ENCODE measurements around the gene PTGER4.

The PTGER4 gene

GRCh38 chr5:40652441-40653220 is 27.1 kb upstream of the PTGER4 start:
- peak overlapping the region in 1 of 2 experiments; percentile 52; a peak in 2 of 4 replicates for H3K4me3 ChIP-seq (ENCODE audit: low read depth in 1 of 2, low read length in 2 of 2)
- H4K20me1 ChIP-seq (ENCODE audit: insufficient read depth, low read length): no peaks in the 10 kb centered on the region
- no peaks in the 10 kb centered on the region for H3K9me3 ChIP-seq (ENCODE audit: insufficient read depth, low read length, severe bottlenecking)
- no peaks in the 10 kb centered on the region for H3K36me3 ChIP-seq (ENCODE audit: insufficient read depth, low read length)
- no peaks in the 10 kb centered on the region for H3K27me3 ChIP-seq (ENCODE audit: insufficient read depth, low read length, poor library complexity)
- peak overlapping the region; percentile 64 for H3K9ac ChIP-seq (ENCODE audit: low read depth, low read length)
- H3K79me2 ChIP-seq (ENCODE audit: insufficient read depth, low read length): peaks cover 50% of the 10 kb centered on the region
- DNase-seq (peak; percentile 71), ATAC-seq (ENCODE audit: insufficient read depth, low read depth) (peak; percentile 68)
- peak overlapping the region; percentile 86 for H3K27ac ChIP-seq (ENCODE audit: low read length)
- H2AFZ ChIP-seq (ENCODE audit: low read depth, low read length): peak overlapping the region; percentile 40; the same call in 1 of the 2 replicates
- peaks cover 76% of the 10 kb centered on the region for H3K4me1 ChIP-seq (ENCODE audit: insufficient read depth, low read length)
- H3K4me2 ChIP-seq (ENCODE audit: insufficient read depth, low read length): peak overlapping the region; percentile 59
- TF ChIP-seq EZH2 (IDR thresholded peaks at IDR 0.05; ENCODE audit: borderline replicate concordance, low read depth, low read length, severe bottlenecking): no peak
- peak; percentile 54 for TF ChIP-seq CTCF (IDR thresholded peaks at IDR 0.05; ENCODE audit: borderline replicate concordance, extremely low read depth, low read length, poor library complexity, severe bottlenecking)

GRCh38 chr5:40653221-40654022 is 26.3 kb upstream of the PTGER4 start:
- Histone ChIP-seq H3K4me1 (ENCODE audit: insufficient read depth, low read length) (peaks cover 77% of the 10 kb centered on the region), H3K9ac (ENCODE audit: low read depth, low read length) (peak overlapping the region; percentile 64), H3K4me3 (ENCODE audit: low read depth in 1 of 2, low read length in 2 of 2) (peak overlapping the region in 1 of 2 experiments; percentile 52; a peak in 3 of 4 replicates), H4K20me1 (ENCODE audit: insufficient read depth, low read length) (no peaks in the 10 kb centered on the region), H3K4me2 (ENCODE audit: insufficient read depth, low read length) (peak overlapping the region; percentile 59), H3K9me3 (ENCODE audit: insufficient read depth, low read length, severe bottlenecking) (no peaks in the 10 kb centered on the region), H3K36me3 (ENCODE audit: insufficient read depth, low read length) (no peaks in the 10 kb centered on the region), H2AFZ (ENCODE audit: low read depth, low read length) (peak overlapping the region; percentile 40), H3K27me3 (ENCODE audit: insufficient read depth, low read length, poor library complexity) (no peaks in the 10 kb centered on the region), H3K27ac (ENCODE audit: low read length) (peak overlapping the region; percentile 86), H3K79me2 (ENCODE audit: insufficient read depth, low read length) (peaks cover 50% of the 10 kb centered on the region)
- no peak for TF ChIP-seq CTCF (IDR thresholded peaks at IDR 0.05; ENCODE audit: borderline replicate concordance, extremely low read depth, low read length, poor library complexity, severe bottlenecking)
- TF ChIP-seq EZH2 (IDR thresholded peaks at IDR 0.05; ENCODE audit: borderline replicate concordance, low read depth, low read length, severe bottlenecking): no peak
- ATAC-seq (ENCODE audit: insufficient read depth, low read depth) (peak; percentile 67), DNase-seq (peak; percentile 73)

- TF ChIP-seq CTCF (IDR thresholded peaks at IDR 0.05; ENCODE audit: borderline replicate concordance, extremely low read depth, low read length, poor library complexity, severe bottlenecking) (no peak), EZH2 (IDR thresholded peaks at IDR 0.05; ENCODE audit: borderline replicate concordance, low read depth, low read length, severe bottlenecking) (no peak)
- peak overlapping the region; percentile 86 for H3K27ac ChIP-seq (ENCODE audit: low read length)
- peak overlapping the region; percentile 64 for H3K9ac ChIP-seq (ENCODE audit: low read depth, low read length)
- peaks cover 50% of the 10 kb centered on the region for H3K79me2 ChIP-seq (ENCODE audit: insufficient read depth, low read length)
- H3K4me2 ChIP-seq (ENCODE audit: insufficient read depth, low read length): peak overlapping the region; percentile 59
- H4K20me1 ChIP-seq (ENCODE audit: insufficient read depth, low read length): no peaks in the 10 kb centered on the region
- H3K4me3 ChIP-seq (ENCODE audit: low read depth in 1 of 2, low read length in 2 of 2): peak overlapping the region; percentile 11 to 52; a peak in 3 of 4 replicates
- peaks cover 67% of the 10 kb centered on the region for H3K4me1 ChIP-seq (ENCODE audit: insufficient read depth, low read length)
- no peaks in the 10 kb centered on the region for H3K9me3 ChIP-seq (ENCODE audit: insufficient read depth, low read length, severe bottlenecking)
- DNase-seq: no peak
- H2AFZ ChIP-seq (ENCODE audit: low read depth, low read length): peak overlapping the region; percentile 33; the same call in 1 of the 2 replicates
- H3K36me3 ChIP-seq (ENCODE audit: insufficient read depth, low read length): no peaks in the 10 kb centered on the region
- ATAC-seq (ENCODE audit: insufficient read depth, low read depth): no peak
- H3K27me3 ChIP-seq (ENCODE audit: insufficient read depth, low read length, poor library complexity): no peaks in the 10 kb centered on the region
These were observed 25.2 kb upstream of the PTGER4 start for GRCh38 chr5:40654377-40654991.
